ENCODE data around the gene NOTCH2. TPM values are rescaled to one million over a fixed set of nuclear protein-coding genes. Genes with fewer than 3 reads are reported as not detected.

Gene NOTCH2
- total and polyA plus RNA-seq, 8 donors: 6.7 to 89.4 (median 45.7) TPM

- DNase-seq: no peak
- intact Hi-C loops (cut with DNase I): loop anchor here in 1 of 3 donors (10.0 kb wide), 1 partner anchor 92 kb away; no protein-coding TSS in a partner anchor
- Histone ChIP-seq H3K27me3 (no peaks in the 10 kb centered on the region), H3K9me3 (no peaks in the 10 kb centered on the region), H3K36me3 (peaks cover 0 to 40% (median 8%) of the 10 kb centered on the region in 3 donors), H3K27ac (no peak overlapping the region), H3K4me1 (peaks cover 0 to 3% (median 0%) of the 10 kb centered on the region in 3 donors), H3K4me3 (no peak overlapping the region)
- ATAC-seq: no peak
- FAIRE-seq: no peak
- TF ChIP-seq CTCF (IDR thresholded peaks at IDR 0.05): no peak
- 55 to 63% methylated on average over 2 of the region's 2 CpGs for WGBS, 2 donors
Measured at GRCh38 chr1:119966681-119967080, 102.8 kb downstream of the NOTCH2 start.

GRCh38 chr1:119966020-119966419 is 103.4 kb downstream of the NOTCH2 start:
- H3K27ac ChIP-seq: no peak overlapping the region
- intact Hi-C loops (cut with DNase I): loop anchor here in 1 of 3 donors (10.0 kb wide), 1 partner anchor 91 kb away; no protein-coding TSS in a partner anchor
- no peaks in the 10 kb centered on the region for H3K27me3 ChIP-seq

GRCh38 chr1:119964673-119965363 is 104.6 kb downstream of the NOTCH2 start:
- no peak overlapping the region for H3K27ac ChIP-seq
- ATAC-seq (no peak), FAIRE-seq (no peak), DNase-seq (no peak)
- H3K9me3 ChIP-seq: no peaks in the 10 kb centered on the region
- intact Hi-C loops (cut with DNase I): loop anchor here in 1 of 3 donors (10.0 kb wide), 1 partner anchor 90 kb away; no protein-coding TSS in a partner anchor
- H3K36me3 ChIP-seq: peaks cover 0 to 40% (median 8%) of the 10 kb centered on the region in 3 donors
- H3K4me1 ChIP-seq: peaks cover 0 to 3% (median 0%) of the 10 kb centered on the region in 3 donors
- TF ChIP-seq CTCF (IDR thresholded peaks at IDR 0.05): no peak
- no peaks in the 10 kb centered on the region for H3K27me3 ChIP-seq
- H3K4me3 ChIP-seq: no peak overlapping the region
- 59 to 74% methylated on average over 1 of the region's 1 CpG for WGBS, 2 donors

More at GRCh38 chr1:119966020-119966419, 103.4 kb downstream of the NOTCH2 start:
- WGBS, 2 donors: 56 to 61% methylated on average over 4 of the region's 4 CpGs
- Histone ChIP-seq H3K4me1 (peaks cover 0 to 3% (median 0%) of the 10 kb centered on the region in 3 donors), H3K36me3 (peaks cover 0 to 40% (median 8%) of the 10 kb centered on the region in 3 donors), H3K9me3 (no peaks in the 10 kb centered on the region), H3K4me3 (no peak overlapping the region)
- FAIRE-seq (no peak), ATAC-seq (peak in 1 of 4 donors; percentile 32), DNase-seq (no peak)
- TF ChIP-seq CTCF (IDR thresholded peaks at IDR 0.05): no peak

GRCh38 chr1:119962296-119962968 is 107.0 kb downstream of the NOTCH2 start:
- Histone ChIP-seq H3K4me1 (peaks cover 0 to 3% (median 0%) of the 10 kb centered on the region in 3 donors), H3K9me3 (no peaks in the 10 kb centered on the region), H3K27me3 (no peaks in the 10 kb centered on the region), H3K36me3 (peaks cover 0 to 29% (median 8%) of the 10 kb centered on the region in 3 donors), H3K27ac (peak overlapping the region in 2 of 4 donors; percentile 1 to 50), H3K4me3 (no peak overlapping the region)
- WGBS, 2 donors: 51 to 59% methylated on average over 5 of the region's 5 CpGs
- FAIRE-seq (no peak), ATAC-seq (peak in 2 of 4 donors; percentile 35 to 61), DNase-seq (no peak)
- no peak for TF ChIP-seq CTCF (IDR thresholded peaks at IDR 0.05)
- intact Hi-C loops (cut with DNase I): loop anchor here in 1 of 3 donors (10.0 kb wide), 1 partner anchor 88 kb away; no protein-coding TSS in a partner anchor
